Measurements from ENCODE around the gene AMPD1. TPM values are rescaled to one million over a fixed set of nuclear protein-coding genes. Genes with fewer than 3 reads are reported as not detected.

The AMPD1 gene
- total and polyA plus RNA-seq, 2 donors (not counting 1 experiment from before 2014, with no cell fraction given) = 0.18 TPM; not detected in 1

DNA sequence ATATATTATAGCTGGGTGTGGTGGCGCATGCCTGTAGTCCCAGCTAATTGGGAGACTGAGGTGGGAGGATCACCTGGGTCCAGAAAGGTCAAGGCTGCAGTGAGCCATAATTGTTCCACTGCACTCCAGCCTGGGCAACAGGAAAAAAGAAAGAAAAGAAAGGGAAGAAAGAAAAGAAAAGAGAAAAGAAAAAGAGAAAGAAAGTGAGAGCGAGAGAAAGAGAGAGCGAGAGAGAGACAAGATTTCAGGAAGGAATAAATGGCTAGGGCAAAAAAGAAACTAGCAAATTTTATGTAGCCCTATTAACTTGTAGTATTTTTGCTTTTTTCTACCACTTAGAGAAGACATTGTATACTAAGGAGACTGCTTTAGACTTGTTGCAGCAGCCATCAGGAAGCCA, 15.0 kb upstream of the AMPD1 start:
- TF ChIP-seq, protein P1, sequence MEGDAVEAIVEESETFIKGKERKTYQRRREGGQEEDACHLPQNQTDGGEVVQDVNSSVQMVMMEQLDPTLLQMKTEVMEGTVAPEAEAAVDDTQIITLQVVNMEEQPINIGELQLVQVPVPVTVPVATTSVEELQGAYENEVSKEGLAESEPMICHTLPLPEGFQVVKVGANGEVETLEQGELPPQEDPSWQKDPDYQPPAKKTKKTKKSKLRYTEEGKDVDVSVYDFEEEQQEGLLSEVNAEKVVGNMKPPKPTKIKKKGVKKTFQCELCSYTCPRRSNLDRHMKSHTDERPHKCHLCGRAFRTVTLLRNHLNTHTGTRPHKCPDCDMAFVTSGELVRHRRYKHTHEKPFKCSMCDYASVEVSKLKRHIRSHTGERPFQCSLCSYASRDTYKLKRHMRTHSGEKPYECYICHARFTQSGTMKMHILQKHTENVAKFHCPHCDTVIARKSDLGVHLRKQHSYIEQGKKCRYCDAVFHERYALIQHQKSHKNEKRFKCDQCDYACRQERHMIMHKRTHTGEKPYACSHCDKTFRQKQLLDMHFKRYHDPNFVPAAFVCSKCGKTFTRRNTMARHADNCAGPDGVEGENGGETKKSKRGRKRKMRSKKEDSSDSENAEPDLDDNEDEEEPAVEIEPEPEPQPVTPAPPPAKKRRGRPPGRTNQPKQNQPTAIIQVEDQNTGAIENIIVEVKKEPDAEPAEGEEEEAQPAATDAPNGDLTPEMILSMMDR (IDR thresholded peaks at IDR 0.05) = no peak
- no peak for TF ChIP-seq EZH2 (IDR thresholded peaks at IDR 0.05; ENCODE audit: borderline replicate concordance, insufficient read depth, low read depth, low read length, poor library complexity, severe bottlenecking)
- Mint-ChIP-seq H3K27me3 (no peaks in the 10 kb centered on the region), H3K27ac (no peak overlapping the region), H3K4me1 (peaks cover 12% of the 10 kb centered on the region), H3K4me3 (no peak overlapping the region), H3K9me3 (ENCODE audit: insufficient read depth) (no peaks in the 10 kb centered on the region)
- H3K36me3 ChIP-seq (replicated peaks in 1 of 2; ENCODE audit: control extremely low read depth in 1 of 2, control insufficient read depth in 1 of 2, extremely low read depth in 1 of 2, insufficient read depth in 2 of 2, low read length in 1 of 2) = peaks cover 0 to 68% of the 10 kb centered on the region in 2 experiments
- no peaks in the 10 kb centered on the region for H3K9me3 ChIP-seq (ENCODE audit: control extremely low read depth in 1 of 3, control insufficient read depth in 2 of 3, insufficient read depth in 1 of 3, low read length in 2 of 3)
- no peak for ATAC-seq (ENCODE audit: low read depth)
- H3K4me3 ChIP-seq (ENCODE audit: control extremely low read depth in 1 of 5, extremely low read depth in 1 of 5, insufficient read depth in 1 of 5, low read depth in 2 of 5, low read length in 4 of 5) = no peak overlapping the region
- H3K79me2 ChIP-seq (ENCODE audit: control insufficient read depth, insufficient read depth, low read length) = peaks cover 19% of the 10 kb centered on the region
- WGBS (ENCODE audit: insufficient coverage) = no CpG with 5 or more reads among the region's 3 CpGs
- H4K20me1 ChIP-seq (ENCODE audit: control insufficient read depth, insufficient read depth, low read length, poor library complexity, severe bottlenecking) = peaks cover 7% of the 10 kb centered on the region
- no peak overlapping the region for H3K4me2 ChIP-seq (replicated peaks; ENCODE audit: low read depth, low read length, poor library complexity, severe bottlenecking)
- POLR2A ChIA-PET = no interaction called here
- CTCF ChIA-PET = interaction anchor here (0.6 kb wide), 1 partner anchor 38 kb away, joined by 3 read pairs; no protein-coding TSS in a partner anchor
- H3K9ac ChIP-seq (ENCODE audit: low read length) = no peak overlapping the region
- intact Hi-C loops (cut with micrococcal nuclease) = loop anchor here (10.0 kb wide), 2 partner anchors 1756 to 1996 kb away; partner anchors contain the start of genes PPM1J and SLC16A1
- H3K27me3 ChIP-seq (replicated peaks in 1 of 4; ENCODE audit: control extremely low read depth in 1 of 4, control insufficient read depth in 3 of 4, insufficient read depth in 4 of 4, low read length in 3 of 4) = no peaks in the 10 kb centered on the region
- DNase-seq = no peak
- peaks cover under 1 to 3% of the 10 kb centered on the region in 2 donors for H3K4me1 ChIP-seq (ENCODE audit: control insufficient read depth in 2 of 2, insufficient read depth in 2 of 2, low read length in 2 of 2)
- H2AFZ ChIP-seq (ENCODE audit: insufficient read depth, low read depth, low read length, poor library complexity, severe bottlenecking) = no peak overlapping the region
- H3K27ac ChIP-seq (ENCODE audit: low read length in 2 of 2) = no peak overlapping the region

DNA sequence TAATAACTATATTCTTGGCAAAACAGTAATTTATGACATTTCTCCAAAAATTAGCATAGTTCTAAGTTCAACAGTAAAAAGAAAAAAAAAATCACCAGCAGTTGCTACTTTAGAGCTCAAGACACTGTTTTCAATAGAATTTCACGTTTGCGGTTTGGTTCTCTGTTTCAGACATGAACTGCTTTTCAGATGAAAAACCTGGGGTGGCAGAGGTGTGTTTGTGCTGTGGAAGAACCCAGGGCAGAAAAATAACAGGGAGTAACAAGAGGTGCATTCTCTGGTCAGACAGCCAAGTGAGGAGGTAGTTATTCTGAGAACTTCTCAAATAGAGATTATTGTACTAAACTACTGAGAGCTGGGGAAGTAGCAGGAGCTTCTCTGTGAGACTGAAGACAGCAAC, 12.3 kb upstream of the AMPD1 start:
- no peak for TF ChIP-seq EZH2 (IDR thresholded peaks at IDR 0.05; ENCODE audit: borderline replicate concordance, insufficient read depth, low read depth, low read length, poor library complexity, severe bottlenecking)
- TF ChIP-seq, protein P1 (IDR thresholded peaks at IDR 0.05) = no peak
- no peaks in the 10 kb centered on the region for H3K9me3 Mint-ChIP-seq (ENCODE audit: insufficient read depth)
- no peaks in the 10 kb centered on the region for H3K27me3 ChIP-seq (replicated peaks in 1 of 4; ENCODE audit: control extremely low read depth in 1 of 4, control insufficient read depth in 3 of 4, insufficient read depth in 4 of 4, low read length in 3 of 4)
- peaks cover 3% of the 10 kb centered on the region for H3K79me2 ChIP-seq (ENCODE audit: control insufficient read depth, insufficient read depth, low read length)
- H4K20me1 ChIP-seq (ENCODE audit: control insufficient read depth, insufficient read depth, low read length, poor library complexity, severe bottlenecking) = peaks cover 7% of the 10 kb centered on the region
- 95% methylated on average over 2 of the region's 2 CpGs for WGBS (ENCODE audit: insufficient coverage)
- H3K9ac ChIP-seq (ENCODE audit: low read length) = no peak overlapping the region
- intact Hi-C loops (cut with micrococcal nuclease) = no loop called here
- ATAC-seq (ENCODE audit: low read depth) (no peak), DNase-seq (no peak)
- no peak overlapping the region for H3K27ac Mint-ChIP-seq
- ChIA-PET POLR2A (no interaction called here), CTCF (no interaction called here)
- no peak overlapping the region for H3K27ac ChIP-seq (ENCODE audit: low read length in 2 of 2)
- H3K4me3 Mint-ChIP-seq = no peak overlapping the region
- H3K4me3 ChIP-seq (ENCODE audit: control extremely low read depth in 1 of 5, extremely low read depth in 1 of 5, insufficient read depth in 1 of 5, low read depth in 2 of 5, low read length in 4 of 5) = no peak overlapping the region
- no peaks in the 10 kb centered on the region for H3K4me1 ChIP-seq (ENCODE audit: control insufficient read depth in 2 of 2, insufficient read depth in 2 of 2, low read length in 2 of 2)
- no peak overlapping the region for H2AFZ ChIP-seq (ENCODE audit: insufficient read depth, low read depth, low read length, poor library complexity, severe bottlenecking)
- no peak overlapping the region for H3K4me2 ChIP-seq (replicated peaks; ENCODE audit: low read depth, low read length, poor library complexity, severe bottlenecking)
- H3K27me3 Mint-ChIP-seq = no peaks in the 10 kb centered on the region
- peaks cover 0 to 50% of the 10 kb centered on the region in 2 experiments for H3K36me3 ChIP-seq (replicated peaks in 1 of 2; ENCODE audit: control extremely low read depth in 1 of 2, control insufficient read depth in 1 of 2, extremely low read depth in 1 of 2, insufficient read depth in 2 of 2, low read length in 1 of 2)
- H3K9me3 ChIP-seq (ENCODE audit: control extremely low read depth in 1 of 3, control insufficient read depth in 2 of 3, insufficient read depth in 1 of 3, low read length in 2 of 3) = no peaks in the 10 kb centered on the region
- H3K4me1 Mint-ChIP-seq = peaks cover 3% of the 10 kb centered on the region

Data from B cell (primary cell).